HG03342 (cell line): ENCODE results near the gene PDIA2.
"Not testable (repeated sequence)": the region's sequence is repeated elsewhere in the genome, so short reads cannot be mapped to it uniquely, and the experiment has no call there.

Experiments
- ATAC-seq: cut with Tn5 transposase; IDR thresholded peaks from one replicate; pipeline ENCODE4 v1.9.1; 2021; ENCODE audit warnings: mild to moderate bottlenecking, moderate library complexity; ENCODE audit not compliant: unreplicated experiment

Gene PDIA2

GRCh38 chr16:324451-325334, 41.7 kb downstream of the PDIA2 start:
- no peak for ATAC-seq

GRCh38 chr16:325375-326145, 42.6 kb downstream of the PDIA2 start:
- ATAC-seq, result no peak

GRCh38 chr16:330741-331140, 47.8 kb downstream of the PDIA2 start:
- no peak for ATAC-seq

GRCh38 chr16:331181-331814, 48.3 kb downstream of the PDIA2 start:
- not testable (repeated sequence) for ATAC-seq

GRCh38 chr16:333406-334094, 50.6 kb downstream of the PDIA2 start:
- ATAC-seq, result no peak

GRCh38 chr16:334164-334832, 51.3 kb downstream of the PDIA2 start:
- ATAC-seq, result not testable (repeated sequence)

GRCh38 chr16:334861-335632, 52.1 kb downstream of the PDIA2 start:
- not testable (repeated sequence) for ATAC-seq

- ATAC-seq, result no peak
Measured at GRCh38 chr16:336269-336668, 53.3 kb downstream of the PDIA2 start.
